Smooth muscle cell (in vitro differentiated cells): ENCODE measurements around the gene PSMC2. TPM values are rescaled to one million over a fixed set of nuclear protein-coding genes. Genes with fewer than 3 reads are reported as not detected.

ENCODE experiments used
- DNase-seq: peaks from one replicate; lab custom pipeline; 2025; ENCODE audit not compliant: unreplicated experiment; lab: John Stamatoyannopoulos, UW
- H2AFZ ChIP-seq: fragments of 200-600 bp; sonication (generic); 2 replicates; pipeline ENCODE4 v1.6.0; 2016; ENCODE audit warnings: antibody characterized with exemption, low read depth, mild to moderate bottlenecking
- H3F3A ChIP-seq: fragments of 200-600 bp; sonication (generic); 2 replicates; pipeline ENCODE4 v1.6.0; 2017; ENCODE audit warnings: antibody characterized with exemption, low read depth
- H3K27ac ChIP-seq: fragments of 200-600 bp; sonication (generic); 2 replicates; pipeline ENCODE4 v1.5.1; 2016; ENCODE audit warnings: low read depth, mild to moderate bottlenecking
- H3K27me3 ChIP-seq: fragments of 200-600 bp; sonication (generic); 2 replicates; pipeline ENCODE4 v1.6.1; 2016; ENCODE audit warnings: low read depth, mild to moderate bottlenecking
- H3K36me3 ChIP-seq: fragments of 200-600 bp; sonication (generic); 2 replicates; pipeline ENCODE4 v1.5.1; 2016; ENCODE audit warnings: low read depth
- H3K4me1 ChIP-seq: fragments of 200-600 bp; sonication (generic); 2 replicates; pipeline ENCODE4 v1.5.1; 2016; ENCODE audit warnings: low read depth
- H3K4me2 ChIP-seq: fragments of 200-600 bp; sonication (generic); 2 replicates; pipeline ENCODE4 v1.6.0; 2016; ENCODE audit warnings: mild to moderate bottlenecking
- H3K4me3 ChIP-seq: fragments of 200-600 bp; sonication (generic); 2 replicates; pipeline ENCODE4 v1.5.1; 2016; ENCODE audit warnings: mild to moderate bottlenecking
- H3K79me2 ChIP-seq: fragments of 200-600 bp; sonication (generic); 2 replicates; pipeline ENCODE4 v1.6.0; 2016; ENCODE audit warnings: low read depth, mild to moderate bottlenecking
- H3K9ac ChIP-seq: fragments of 200-600 bp; sonication (generic); 2 replicates; pipeline ENCODE4 v1.6.0; 2016; ENCODE audit warnings: low read depth
- H3K9me3 ChIP-seq: fragments of 200-600 bp; sonication (generic); replicated peaks from 2 replicates; pipeline ENCODE4 v1.5.1; 2016; ENCODE audit warnings: low read depth
- H4K20me1 ChIP-seq: fragments of 200-600 bp; sonication (generic); 2 replicates; pipeline ENCODE4 v1.6.0; 2016; ENCODE audit warnings: low read depth
- WGBS: methylation state at CpG from one replicate; pipeline ENCODE4 v1.1.7; 2016; ENCODE audit warnings: low lambda C conversion rate; 5-methylcytosine and 5-hydroxymethylcytosine counted together
- polyA plus RNA-seq: library from polyadenylated mRNA; unstranded; fragments of >200 nt; fragmentation: Nextera tagmentation; extraction: Ambion mirVana; gene quantifications from 2 replicates; pipeline ENCODE4 v1.2.1, GENCODE V29; 2016
- total RNA-seq: library from RNA; depleted of rRNA; stranded (reverse); fragments of >200 nt; gene quantifications from 2 replicates; pipeline ENCODE4 v1.2.3, GENCODE V29; 2014
- TF ChIP-seq, protein P1 (sequence below): fragments of 200-600 bp; sonication (generic); IDR thresholded peaks from 2 replicates; pipeline ENCODE4 v1.5.1; 2017; ENCODE audit warnings: borderline replicate concordance, mild to moderate bottlenecking, antibody characterized with exemption; ENCODE audit not compliant: insufficient read depth, poor library complexity, severe bottlenecking

The PSMC2 gene
- total and polyA plus RNA-seq, 2 experiments from 2014 or later = 129 to 150 TPM

DNA sequence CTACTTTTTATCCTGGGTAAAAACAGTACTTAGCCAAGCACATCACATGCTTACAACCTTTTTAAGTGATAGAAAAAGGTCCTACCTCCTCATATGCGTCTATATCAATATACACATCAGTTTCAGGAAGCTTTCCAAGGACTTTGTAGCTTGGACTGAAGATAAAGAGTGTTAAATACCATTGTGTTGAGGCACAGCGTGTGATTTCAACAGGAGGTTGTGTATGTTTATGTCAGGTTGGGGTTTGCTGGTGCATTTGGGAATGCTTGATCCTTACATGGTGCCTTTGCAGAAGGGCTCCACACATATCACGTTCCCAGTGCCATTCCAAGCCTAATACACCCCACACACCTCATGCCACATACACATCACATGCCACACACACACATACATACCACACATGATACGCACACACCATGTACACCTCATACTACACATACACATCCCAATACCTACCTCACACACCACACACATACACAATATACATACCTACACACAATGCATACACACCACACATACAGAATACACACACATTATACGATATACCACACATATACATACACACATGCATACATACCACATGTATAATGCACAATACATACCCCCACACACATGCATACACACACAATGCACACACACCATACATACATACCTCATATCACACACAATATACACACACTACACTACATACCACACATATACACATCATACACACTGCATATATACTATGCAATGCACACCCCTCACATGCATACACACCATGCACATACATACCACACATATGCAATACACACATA, 33.1 kb downstream of the PSMC2 start:
- Histone ChIP-seq H3K27me3 (no peaks in the 10 kb centered on the region), H4K20me1 (no peaks in the 10 kb centered on the region), H3K4me3 (no peak overlapping the region), H3K79me2 (no peaks in the 10 kb centered on the region), H3K9ac (no peak overlapping the region), H3K4me1 (no peaks in the 10 kb centered on the region), H3K27ac (no peak overlapping the region), H3K9me3 (no peaks in the 10 kb centered on the region), H2AFZ (no peak overlapping the region), H3K36me3 (no peaks in the 10 kb centered on the region), H3K4me2 (no peak overlapping the region), H3F3A (no peaks in the 10 kb centered on the region)
- TF ChIP-seq, protein P1, sequence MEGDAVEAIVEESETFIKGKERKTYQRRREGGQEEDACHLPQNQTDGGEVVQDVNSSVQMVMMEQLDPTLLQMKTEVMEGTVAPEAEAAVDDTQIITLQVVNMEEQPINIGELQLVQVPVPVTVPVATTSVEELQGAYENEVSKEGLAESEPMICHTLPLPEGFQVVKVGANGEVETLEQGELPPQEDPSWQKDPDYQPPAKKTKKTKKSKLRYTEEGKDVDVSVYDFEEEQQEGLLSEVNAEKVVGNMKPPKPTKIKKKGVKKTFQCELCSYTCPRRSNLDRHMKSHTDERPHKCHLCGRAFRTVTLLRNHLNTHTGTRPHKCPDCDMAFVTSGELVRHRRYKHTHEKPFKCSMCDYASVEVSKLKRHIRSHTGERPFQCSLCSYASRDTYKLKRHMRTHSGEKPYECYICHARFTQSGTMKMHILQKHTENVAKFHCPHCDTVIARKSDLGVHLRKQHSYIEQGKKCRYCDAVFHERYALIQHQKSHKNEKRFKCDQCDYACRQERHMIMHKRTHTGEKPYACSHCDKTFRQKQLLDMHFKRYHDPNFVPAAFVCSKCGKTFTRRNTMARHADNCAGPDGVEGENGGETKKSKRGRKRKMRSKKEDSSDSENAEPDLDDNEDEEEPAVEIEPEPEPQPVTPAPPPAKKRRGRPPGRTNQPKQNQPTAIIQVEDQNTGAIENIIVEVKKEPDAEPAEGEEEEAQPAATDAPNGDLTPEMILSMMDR = no peak
- WGBS = 80% methylated on average over 5 of the region's 5 CpGs
- DNase-seq = no peak

DNA sequence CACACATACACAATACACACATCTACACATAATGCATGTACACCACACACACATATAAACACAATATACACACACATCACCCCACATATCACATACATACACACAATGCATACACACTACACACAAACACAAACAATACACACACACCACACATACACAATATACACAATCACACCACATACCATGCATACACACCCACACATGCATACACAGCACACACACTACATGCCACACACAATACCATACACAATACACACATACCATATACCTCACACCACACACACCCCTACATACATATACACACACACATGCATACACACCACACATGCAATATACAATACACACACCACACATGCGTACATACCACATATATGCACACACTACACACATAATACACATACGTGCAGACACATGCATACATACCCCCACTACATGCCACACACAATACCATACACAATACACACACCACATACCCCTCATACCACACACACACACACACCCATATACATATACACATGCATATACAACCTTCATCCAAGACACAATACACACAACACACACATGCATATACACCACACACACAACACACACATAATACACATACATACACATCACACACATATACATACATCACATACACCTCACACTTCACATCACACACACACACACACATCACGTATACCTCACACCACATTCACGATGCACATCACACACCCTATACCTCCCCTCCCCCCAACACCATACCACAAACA, 34.0 kb downstream of the PSMC2 start:
- Histone ChIP-seq H3K9ac (no peak overlapping the region), H3F3A (no peaks in the 10 kb centered on the region), H3K27me3 (no peaks in the 10 kb centered on the region), H3K27ac (no peak overlapping the region), H4K20me1 (no peaks in the 10 kb centered on the region), H3K4me1 (no peaks in the 10 kb centered on the region), H3K79me2 (no peaks in the 10 kb centered on the region), H3K36me3 (no peaks in the 10 kb centered on the region), H3K9me3 (no peaks in the 10 kb centered on the region), H2AFZ (no peak overlapping the region), H3K4me2 (no peak overlapping the region), H3K4me3 (no peak overlapping the region)
- TF ChIP-seq, protein P1 = no peak
- DNase-seq = no peak
- 88% methylated on average over 4 of the region's 4 CpGs for WGBS

DNA sequence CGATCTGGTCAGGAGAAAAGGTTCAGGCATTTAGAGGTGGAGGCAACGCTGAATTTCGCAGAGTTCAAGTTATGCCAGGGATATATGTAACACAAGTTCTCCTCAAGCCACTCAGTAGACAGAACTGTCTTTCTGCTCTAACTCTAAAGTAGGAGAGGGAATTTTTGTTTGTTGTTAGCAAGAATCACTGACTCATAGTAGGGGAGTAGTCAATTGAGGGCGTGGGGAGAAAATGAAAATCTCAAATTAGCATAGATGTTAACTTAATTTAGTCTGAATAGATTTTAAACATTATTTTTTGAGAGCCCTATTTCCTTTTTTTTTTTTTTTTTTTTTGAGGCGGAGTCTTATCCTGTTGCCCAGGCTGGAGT, 34.6 kb downstream of the PSMC2 start:
- Histone ChIP-seq H3K9ac (no peak overlapping the region), H3K36me3 (no peaks in the 10 kb centered on the region)
- WGBS = 91% methylated on average over 5 of the region's 5 CpGs

More for the DNA sequence above, 34.6 kb downstream of the PSMC2 start:
- no peak for DNase-seq
- no peak overlapping the region for H3K4me2 ChIP-seq
- no peaks in the 10 kb centered on the region for H3K9me3 ChIP-seq
- TF ChIP-seq, protein P1 = no peak
- no peaks in the 10 kb centered on the region for H3K4me1 ChIP-seq
- no peaks in the 10 kb centered on the region for H3F3A ChIP-seq
- H3K4me3 ChIP-seq = no peak overlapping the region
- no peaks in the 10 kb centered on the region for H3K27me3 ChIP-seq
- H2AFZ ChIP-seq = no peak overlapping the region
- H4K20me1 ChIP-seq = no peaks in the 10 kb centered on the region
- no peaks in the 10 kb centered on the region for H3K79me2 ChIP-seq
- no peak overlapping the region for H3K27ac ChIP-seq
